ENCODE results near the gene SAPCD1. TPM values are rescaled to one million over a fixed set of nuclear protein-coding genes. Genes with fewer than 3 reads are reported as not detected.

SAPCD1 gene
- total RNA-seq, 8 experiments from 2014 or later, result 0.87 to 8.0 (median 2.7) TPM

DNA sequence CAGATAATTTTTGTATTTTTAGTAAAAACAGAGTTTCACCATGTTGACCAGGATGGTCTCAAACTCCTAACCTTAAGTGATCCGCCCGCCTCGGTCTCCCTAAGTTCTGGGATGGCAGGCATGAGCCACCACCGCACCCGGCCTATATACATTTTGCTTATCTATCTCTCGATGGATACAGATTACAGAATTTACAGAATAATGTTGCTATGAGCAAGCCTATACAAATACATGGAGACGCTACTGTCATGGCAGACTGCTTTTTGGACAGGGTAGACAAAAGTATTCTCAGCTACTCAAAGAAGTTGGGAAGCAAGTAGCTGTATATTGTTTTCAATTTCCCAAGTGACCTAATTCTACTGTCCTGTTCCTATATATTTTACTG, 51.0 kb downstream of the SAPCD1 start:
- no peak for ATAC-seq (replicated peaks in 6 of 8)
- Histone ChIP-seq H3K27ac (peak overlapping the region; percentile 83 to 92), H3K4me3 (peak overlapping the region in 3 of 5 donors; percentile 44 to 56 (median 50)), H3K4me1 (replicated peaks in 1 of 2) (peaks cover 10 to 23% of the 10 kb centered on the region in 2 donors)
- in situ Hi-C loops (cut with MboI; ENCODE audit: low pct_unique_long_range_greater_than_20kb in 2 of 9, low sequenced_read_pairs in 9 of 9, unreplicated experiment in 9 of 9), result no loop called here
- 83 to 100% (median 99%) methylated on average over 1 to 7 of the region's 7 CpGs; no CpG with 5 or more reads in 4 of the 10 experiments for WGBS, 10 experiments

Other genes with a start within 250 kb of the SAPCD1 start
- gene MCCD1, start 233.7 kb upstream of the SAPCD1 start, total RNA-seq, result 1 to 10 TPM in 2 of 8 experiments, under 1 TPM in 5, not detected in 1; 0.38 to 1.9 (median 0.75) TPM
- 100 to 1,000 TPM; 238 to 564 (median 386) TPM for gene DDX39B, start 220.7 kb upstream of the SAPCD1 start, total RNA-seq
- gene ATP6V1G2, start 216.0 kb upstream of the SAPCD1 start, total RNA-seq, result 100 to 1,000 TPM in 2 of 8 experiments, 10 to 100 TPM in 3, 1 to 10 TPM in 2, under 1 TPM in 1; 0.25 to 110 (median 48.1) TPM
- 10 to 100 TPM; 24.2 to 44.5 (median 31.6) TPM for gene NFKBIL1, start 215.0 kb upstream of the SAPCD1 start, total RNA-seq
- gene LTA, start 190.4 kb upstream of the SAPCD1 start, total RNA-seq, result under 1 TPM in 6 of 8 experiments, not detected in 2; 0.11 to 0.76 (median 0.41) TPM
- 1 to 10 TPM in 1 of 8 experiments, under 1 TPM in 3, not detected in 4; 0.17 to 3.9 (median 0.68) TPM for gene TNF, start 187.1 kb upstream of the SAPCD1 start, total RNA-seq
- 1 to 10 TPM in 2 of 8 experiments, under 1 TPM in 5, not detected in 1; 0.18 to 1.9 (median 0.81) TPM for gene LTB, start 180.2 kb upstream of the SAPCD1 start, total RNA-seq
- gene LST1, start 176.4 kb upstream of the SAPCD1 start, total RNA-seq, result 1 to 10 TPM in 2 of 8 experiments, under 1 TPM in 5, not detected in 1; 0.21 to 2.6 (median 0.63) TPM
- under 1 TPM in 3 of 8 experiments, not detected in 5; 0.29 to 0.71 (median 0.31) TPM for gene NCR3, start 169.7 kb upstream of the SAPCD1 start, total RNA-seq
- gene AIF1, start 147.4 kb upstream of the SAPCD1 start, total RNA-seq, result 1 to 10 TPM in 5 of 8 experiments, not detected in 3; 1.1 to 3.1 (median 2.0) TPM
- 100 to 1,000 TPM in 4 of 8 experiments, 10 to 100 TPM in 4; 53.2 to 259 (median 92.0) TPM for gene PRRC2A, start 141.9 kb upstream of the SAPCD1 start, total RNA-seq
- gene BAG6, start 110.0 kb upstream of the SAPCD1 start, total RNA-seq, result 100 to 1,000 TPM; 159 to 322 (median 247) TPM
- gene APOM, start 106.8 kb upstream of the SAPCD1 start, total RNA-seq, result 1 to 10 TPM; 2.3 to 6.8 (median 5.3) TPM
- gene C6orf47, start 101.9 kb upstream of the SAPCD1 start, total RNA-seq, result 10 to 100 TPM; 10.8 to 24.6 (median 15.5) TPM
- gene GPANK1, start 97.7 kb upstream of the SAPCD1 start, total RNA-seq, result 10 to 100 TPM; 15.2 to 27.2 (median 22.0) TPM
- 100 to 1,000 TPM; 112 to 225 (median 167) TPM for gene CSNK2B, start 96.6 kb upstream of the SAPCD1 start, total RNA-seq
- 10 to 100 TPM in 2 of 8 experiments, 1 to 10 TPM in 6; 3.0 to 20.9 (median 6.3) TPM for gene LY6G5B, start 92.7 kb upstream of the SAPCD1 start, total RNA-seq
- gene LY6G5C, start 81.6 kb upstream of the SAPCD1 start, total RNA-seq, result 1 to 10 TPM; 1.3 to 7.1 (median 2.8) TPM
- 10 to 100 TPM; 43.8 to 69.0 (median 52.5) TPM for gene ABHD16A, start 59.3 kb upstream of the SAPCD1 start, total RNA-seq
- not detected for gene LY6G6F, start 55.8 kb upstream of the SAPCD1 start, total RNA-seq
- not detected for gene LY6G6D, start 47.3 kb upstream of the SAPCD1 start, total RNA-seq
- gene LY6G6C, start 40.9 kb upstream of the SAPCD1 start, total RNA-seq, result 1 to 10 TPM in 1 of 8 experiments, under 1 TPM in 4, not detected in 3; 0.16 to 1.6 (median 0.41) TPM
- 1 to 10 TPM in 2 of 8 experiments, under 1 TPM in 6; 0.18 to 1.8 (median 0.58) TPM for gene MPIG6B, start 39.3 kb upstream of the SAPCD1 start, total RNA-seq
- 100 to 1,000 TPM in 5 of 8 experiments, 10 to 100 TPM in 3; 15.5 to 168 (median 120) TPM for gene DDAH2, start 33.4 kb upstream of the SAPCD1 start, total RNA-seq
- 100 to 1,000 TPM in 5 of 8 experiments, 10 to 100 TPM in 3; 73.5 to 627 (median 176) TPM for gene CLIC1, start 26.1 kb upstream of the SAPCD1 start, total RNA-seq
- gene MSH5, start 22.7 kb upstream of the SAPCD1 start, total RNA-seq, result 10 to 100 TPM in 5 of 8 experiments, 1 to 10 TPM in 3; 3.8 to 65.3 (median 11.3) TPM
- gene VWA7, start 14.7 kb downstream of the SAPCD1 start, total RNA-seq, result 1 to 10 TPM in 6 of 8 experiments, under 1 TPM in 2; 0.63 to 2.9 (median 1.4) TPM
- gene VARS1, start 33.1 kb downstream of the SAPCD1 start, total RNA-seq, result 100 to 1,000 TPM in 2 of 8 experiments, 10 to 100 TPM in 6; 26.4 to 135 (median 52.7) TPM
- gene LSM2, start 44.3 kb downstream of the SAPCD1 start, total RNA-seq, result 10 to 100 TPM; 34.8 to 79.8 (median 47.1) TPM
- gene HSPA1L, start 52.6 kb downstream of the SAPCD1 start, total RNA-seq, result 1 to 10 TPM; 1.0 to 4.3 (median 3.1) TPM
- 100 to 1,000 TPM in 2 of 8 experiments, 10 to 100 TPM in 6; 29.3 to 514 (median 92.4) TPM for gene HSPA1A, start 52.9 kb downstream of the SAPCD1 start, total RNA-seq
- gene HSPA1B, start 65.1 kb downstream of the SAPCD1 start, total RNA-seq, result 100 to 1,000 TPM in 6 of 8 experiments, 10 to 100 TPM in 2; 68.6 to 489 (median 130) TPM
- 100 to 1,000 TPM in 1 of 8 experiments, 10 to 100 TPM in 7; 22.8 to 106 (median 36.2) TPM for gene NEU1, start 100.2 kb downstream of the SAPCD1 start, total RNA-seq
- 1 to 10 TPM in 2 of 8 experiments, under 1 TPM in 5, not detected in 1; 0.07 to 1.0 (median 0.41) TPM for gene SLC44A4, start 116.3 kb downstream of the SAPCD1 start, total RNA-seq
- 100 to 1,000 TPM in 1 of 8 experiments, 10 to 100 TPM in 7; 19.9 to 112 (median 60.3) TPM for gene EHMT2, start 135.0 kb downstream of the SAPCD1 start, total RNA-seq
- gene ZBTB12, start 139.4 kb downstream of the SAPCD1 start, total RNA-seq, result 10 to 100 TPM in 6 of 8 experiments, 1 to 10 TPM in 2; 1.9 to 34.9 (median 15.9) TPM
- 10 to 100 TPM in 1 of 8 experiments, 1 to 10 TPM in 6, under 1 TPM in 1; 0.67 to 55.1 (median 1.8) TPM for gene C2, start 165.1 kb downstream of the SAPCD1 start, total RNA-seq
- 100 to 1,000 TPM in 1 of 8 experiments, 10 to 100 TPM in 3, 1 to 10 TPM in 4; 2.3 to 300 (median 12.7) TPM for gene CFB, start 183.4 kb downstream of the SAPCD1 start, total RNA-seq
- gene NELFE, start 196.3 kb downstream of the SAPCD1 start, total RNA-seq, result 10 to 100 TPM; 50.3 to 91.1 (median 72.3) TPM
- 10 to 100 TPM; 30.6 to 68.4 (median 52.9) TPM for gene SKIC2, start 196.5 kb downstream of the SAPCD1 start, total RNA-seq
- 10 to 100 TPM; 15.3 to 26.9 (median 22.9) TPM for gene DXO, start 209.5 kb downstream of the SAPCD1 start, total RNA-seq
- 100 to 1,000 TPM in 1 of 8 experiments, 10 to 100 TPM in 4, 1 to 10 TPM in 3; 3.1 to 631 (median 17.1) TPM for gene C4A, start 219.4 kb downstream of the SAPCD1 start, total RNA-seq